CD4-positive, alpha-beta T cell treated with Interferon gamma for 1 hour (primary cell): ENCODE measurements around the gene PLEKHS1.
"Not testable (repeated sequence)": the region's sequence is repeated elsewhere in the genome, so short reads cannot be mapped to it uniquely, and the experiment has no call there.

Experiments
- DNase-seq: peaks from one replicate; pipeline ENCODE4 v3.0.0-alpha.2; 2020

PLEKHS1 gene

DNA sequence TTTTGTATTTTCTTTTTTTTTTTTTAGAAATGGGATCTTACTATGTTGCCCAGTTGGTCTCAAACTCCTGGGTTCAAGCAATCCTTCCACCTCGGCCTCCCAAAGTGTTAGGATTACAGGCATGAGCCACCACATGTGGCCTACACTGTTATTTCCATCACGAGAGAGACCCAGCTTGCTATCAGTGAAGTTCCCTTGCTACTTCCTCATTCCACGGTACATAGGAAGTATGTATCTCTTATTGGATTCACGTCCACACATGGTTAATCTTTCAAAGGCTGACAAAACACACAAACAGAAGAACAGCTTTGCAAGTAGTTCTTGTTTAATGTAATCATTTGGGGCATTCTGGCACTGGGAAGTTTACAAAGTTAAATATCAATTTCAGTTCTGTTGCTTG is 51.5 kb downstream of the PLEKHS1 start:
- DNase-seq = no peak

DNA sequence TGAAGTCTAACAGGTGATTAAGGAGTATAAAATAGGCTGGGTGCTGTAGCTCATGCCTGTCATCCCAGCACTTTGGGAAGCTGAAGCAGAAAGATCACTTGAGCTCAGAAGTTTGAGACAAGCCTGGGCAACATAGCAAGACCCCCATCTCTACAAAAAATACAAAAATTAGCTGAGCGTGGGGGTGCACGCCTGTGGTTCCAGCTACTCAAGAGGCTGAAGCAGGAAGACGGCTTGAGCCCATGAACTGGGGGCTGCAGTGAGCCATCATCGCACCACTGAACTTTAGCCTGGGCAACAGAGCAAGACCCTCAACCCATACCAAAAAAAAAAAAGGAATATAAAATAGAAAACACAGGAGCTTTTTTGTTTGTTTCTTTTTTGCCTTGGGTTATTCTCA is 55.0 kb downstream of the PLEKHS1 start:
- no peak for DNase-seq

DNA sequence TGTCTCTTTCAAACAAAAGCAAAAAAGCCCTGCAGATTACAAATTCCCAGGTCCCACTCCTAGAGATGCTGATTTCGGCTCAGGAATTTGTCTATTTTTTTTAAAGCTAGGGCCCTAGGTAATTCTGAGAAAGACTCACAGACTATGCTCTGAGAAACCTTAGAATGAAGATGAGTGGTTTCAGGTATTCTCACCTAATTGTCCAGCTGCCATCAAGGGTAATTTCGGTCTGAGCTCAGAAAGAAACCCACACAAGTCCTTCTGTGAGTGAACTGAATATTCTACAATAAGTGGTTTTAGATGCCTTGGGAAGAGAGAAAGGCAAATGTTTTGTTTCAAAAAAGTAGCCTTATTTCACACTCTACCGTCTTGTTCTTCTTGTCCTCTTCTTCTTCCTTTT is 56.7 kb downstream of the PLEKHS1 start:
- no peak for DNase-seq

DNA sequence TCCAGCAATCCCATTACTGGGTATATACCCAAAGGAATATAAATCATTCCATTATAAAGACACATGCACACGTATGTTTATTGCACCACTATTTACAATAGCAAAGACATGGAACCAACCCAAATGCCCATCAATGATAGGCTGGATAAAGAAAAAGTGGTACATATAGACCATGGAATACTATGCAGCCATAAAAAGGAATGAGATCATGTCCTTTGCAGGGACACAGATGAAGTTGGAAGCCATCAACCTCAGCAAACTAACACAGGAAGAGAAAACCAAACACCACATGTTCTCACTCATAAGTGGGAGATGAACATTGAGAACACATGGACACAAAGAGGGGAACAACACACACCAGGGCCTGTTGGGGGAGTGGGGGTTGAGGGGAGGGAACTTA is 63.2 kb downstream of the PLEKHS1 start:
- DNase-seq = not testable (repeated sequence)

DNA sequence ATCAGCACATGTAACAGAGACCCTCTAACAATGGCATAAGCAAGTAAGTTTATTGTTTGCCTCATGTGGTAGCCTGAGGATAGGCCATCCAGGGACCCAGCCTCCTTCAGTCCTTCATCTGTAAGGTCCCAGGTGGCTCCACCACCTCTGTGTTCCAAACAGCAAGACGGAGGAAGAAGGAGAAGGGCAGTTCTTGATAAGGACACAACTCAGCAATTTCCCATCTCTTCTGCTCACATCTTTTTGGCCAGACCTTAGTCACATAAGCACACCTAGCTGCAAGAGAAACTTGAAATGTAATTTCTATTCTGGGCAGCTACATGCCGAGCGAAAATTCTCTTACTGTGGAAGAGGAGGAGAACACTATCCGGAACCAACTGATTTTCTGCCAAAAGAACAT is 68.5 kb downstream of the PLEKHS1 start:
- DNase-seq = no peak

DNA sequence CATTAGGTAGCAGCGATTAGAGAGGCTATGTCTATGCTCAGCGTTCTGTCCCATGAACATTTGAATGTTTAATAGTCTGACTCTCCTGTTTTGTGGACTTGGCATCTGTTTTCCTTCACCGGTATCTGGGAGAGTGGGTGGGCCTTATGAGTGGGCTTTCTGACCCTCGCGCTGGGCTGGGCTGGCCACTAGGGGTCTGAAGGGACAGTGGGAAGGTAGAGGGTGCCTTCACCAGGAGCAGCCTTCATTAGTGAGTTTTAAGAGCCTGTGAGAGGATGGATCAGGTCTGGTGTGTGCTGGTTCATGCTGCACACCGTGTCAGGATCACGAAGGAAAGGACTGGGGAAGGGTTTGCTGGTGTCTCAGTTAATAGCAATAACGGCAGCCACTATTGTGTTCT is 69.0 kb downstream of the PLEKHS1 start:
- DNase-seq = no peak

DNA sequence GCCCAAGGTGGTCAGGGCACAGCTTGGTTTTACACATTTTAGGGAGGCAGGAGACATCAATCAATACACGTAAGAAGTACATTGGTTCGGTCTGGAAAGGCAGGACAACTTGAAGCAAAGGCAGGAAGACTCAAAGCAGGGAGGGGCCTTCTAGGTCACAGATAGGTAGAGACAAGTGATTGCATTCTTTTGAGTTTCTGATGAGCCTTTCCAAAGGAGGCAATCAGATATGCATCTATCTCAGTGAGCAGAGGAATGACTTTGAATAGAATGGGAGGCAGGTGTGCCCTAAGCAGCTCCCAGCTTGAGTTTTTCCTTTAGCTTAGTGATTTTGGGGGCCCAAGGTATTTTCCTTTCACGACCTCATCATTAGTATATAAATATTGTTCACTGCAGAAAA is 69.8 kb downstream of the PLEKHS1 start:
- DNase-seq = not testable (repeated sequence)

DNA sequence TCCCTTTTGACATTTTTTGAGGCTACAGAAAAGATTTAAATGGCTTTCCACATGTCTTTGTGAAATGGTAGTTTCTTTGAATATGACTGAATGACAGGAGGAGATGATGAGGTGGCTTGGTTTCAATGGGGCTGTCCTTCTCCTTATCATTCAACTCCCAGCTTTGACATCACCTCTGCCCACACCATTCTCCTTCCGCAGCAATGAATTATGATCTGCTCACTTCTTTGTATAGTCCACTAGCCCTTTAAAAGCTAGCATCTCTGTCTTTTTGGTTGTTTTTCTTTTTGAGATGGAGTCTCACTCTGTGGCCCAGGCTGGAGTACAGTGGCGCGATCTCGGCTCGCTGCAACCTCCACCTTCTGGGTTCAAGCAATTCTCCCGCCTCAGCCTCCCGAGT is 70.7 kb downstream of the PLEKHS1 start:
- DNase-seq = no peak

DNA sequence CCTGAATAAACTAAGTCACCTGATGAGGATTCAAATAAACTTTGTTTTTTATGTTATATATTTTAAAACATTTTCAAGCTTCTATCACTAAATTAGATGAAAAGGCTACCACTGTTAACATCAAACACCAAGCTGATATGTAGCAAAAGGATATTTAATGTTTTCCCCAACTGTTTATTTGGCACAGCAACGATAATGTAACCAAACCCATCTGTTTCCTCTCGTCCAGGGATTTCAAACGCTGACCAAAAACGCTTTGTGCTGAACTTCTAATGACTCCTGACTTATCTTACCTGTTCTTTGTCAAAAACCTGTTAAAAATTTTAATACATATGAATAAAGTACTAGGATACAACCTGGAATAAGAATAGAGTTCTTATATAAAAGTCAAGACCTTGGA is 71.9 kb downstream of the PLEKHS1 start:
- no peak for DNase-seq

DNA sequence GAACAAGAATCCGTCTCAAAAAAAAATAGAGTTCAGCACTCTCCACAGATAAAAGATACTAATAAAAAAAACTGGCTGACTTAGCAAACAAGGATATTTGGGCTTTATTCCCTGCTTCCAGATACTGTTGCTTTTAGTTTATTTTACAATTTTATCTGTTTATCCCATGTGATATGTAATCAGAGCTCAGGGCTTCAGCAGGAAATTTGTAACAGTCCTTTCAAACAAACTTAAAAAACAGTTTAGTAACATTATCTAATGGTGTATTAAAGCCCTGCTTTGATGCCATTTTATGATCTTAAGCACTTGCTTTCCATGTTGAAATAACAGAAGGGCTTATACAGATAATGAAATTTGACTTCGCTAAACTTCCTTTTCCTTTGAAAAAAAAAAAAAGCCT is 74.3 kb downstream of the PLEKHS1 start:
- no peak for DNase-seq

DNA sequence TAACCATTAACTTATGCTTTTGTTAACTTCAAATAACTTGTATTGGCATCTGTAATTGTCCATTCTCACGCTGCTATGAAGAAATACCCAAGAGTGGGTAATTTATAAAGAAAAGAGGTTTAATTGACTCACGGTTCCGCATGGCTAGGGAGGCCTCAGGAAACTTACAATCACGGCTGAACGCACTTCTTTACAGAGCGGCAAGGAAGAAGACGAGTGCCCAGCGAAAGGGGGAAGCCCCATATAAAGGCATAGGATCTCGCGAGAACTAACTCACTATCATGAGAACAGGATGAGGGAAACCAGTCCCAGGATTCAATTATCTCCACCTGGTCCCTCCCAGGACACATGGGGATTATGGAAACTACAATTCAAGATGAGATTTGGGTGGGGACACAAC is 77.1 kb downstream of the PLEKHS1 start:
- not testable (repeated sequence) for DNase-seq
